Kidney epithelial cell (primary cell): Measurements from ENCODE around the gene UTS2R. TPM values are rescaled to one million over a fixed set of nuclear protein-coding genes. Genes with fewer than 3 reads are reported as not detected.
"Not testable (repeated sequence)": the region's sequence is repeated elsewhere in the genome, so short reads cannot be mapped to it uniquely, and the experiment has no call there.

Experiments
- DNase-seq: peaks from one replicate; pipeline ENCODE4 v3.0.0-alpha.2; 2010; ENCODE audit warnings: low read depth
- H3K27me3 ChIP-seq: 2 replicates; pipeline ENCODE4 v1.6.0; 2011; ENCODE audit warnings: low read length; ENCODE audit not compliant: control insufficient read depth, insufficient read depth
- H3K36me3 ChIP-seq: 2 replicates; pipeline ENCODE4 v1.5.1; 2011; ENCODE audit warnings: low read length; ENCODE audit not compliant: control insufficient read depth, insufficient read depth
- H3K4me3 ChIP-seq: 2 replicates; pipeline ENCODE4 v1.5.1; 2011; ENCODE audit warnings: low read depth, mild to moderate bottlenecking, control low read depth, low read length
- CTCF ChIP-seq: IDR thresholded peaks from 2 replicates; pipeline ENCODE4 v1.5.1; 2011; ENCODE audit warnings: mild to moderate bottlenecking, moderate library complexity, low read length, control low read depth, inconsistent platforms; ENCODE audit not compliant: insufficient read depth, poor library complexity, severe bottlenecking
- total RNA-seq: library from RNA; depleted of rRNA; stranded (reverse); fragments of >200 nt; gene quantifications from 2 replicates; pipeline ENCODE4 v1.2.3, GENCODE V29; 2015

UTS2R gene
- total RNA-seq, 1 donor from 2014 or later: not detected

GRCh38 chr17:82408288-82408937, 36.8 kb downstream of the UTS2R start:
- DNase-seq: no peak
- H3K4me3 ChIP-seq: no peak overlapping the region
- no peak for TF ChIP-seq CTCF
- H3K36me3 ChIP-seq: no peaks in the 10 kb centered on the region
- no peaks in the 10 kb centered on the region for H3K27me3 ChIP-seq

DNA sequence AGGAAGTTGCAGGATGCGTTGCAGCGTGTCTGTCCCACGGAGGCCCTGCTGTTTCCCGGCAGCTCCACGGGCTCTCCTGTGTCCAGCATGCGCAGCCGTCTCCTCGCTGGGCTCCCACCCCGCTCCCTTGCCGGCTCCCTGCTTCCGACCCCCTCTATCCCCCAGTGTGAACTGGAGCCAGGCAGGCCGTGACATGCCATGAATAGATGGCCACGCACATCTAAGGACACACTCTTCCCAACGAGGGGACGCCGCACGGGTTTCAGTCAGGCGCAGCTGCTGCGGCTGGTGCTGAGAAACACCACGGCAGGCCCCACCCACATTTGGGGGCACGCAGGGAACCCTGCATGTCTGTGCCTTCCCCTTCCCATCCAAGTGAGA, 37.4 kb downstream of the UTS2R start:
- DNase-seq: no peak
- Histone ChIP-seq H3K4me3 (no peak overlapping the region), H3K36me3 (no peaks in the 10 kb centered on the region), H3K27me3 (no peaks in the 10 kb centered on the region)
- TF ChIP-seq CTCF: no peak

- Histone ChIP-seq H3K36me3 (no peaks in the 10 kb centered on the region), H3K27me3 (no peaks in the 10 kb centered on the region), H3K4me3 (no peak overlapping the region)
- TF ChIP-seq CTCF: no peak
- DNase-seq: no peak
These were observed 38.6 kb downstream of the UTS2R start for GRCh38 chr17:82410014-82410716.

DNA sequence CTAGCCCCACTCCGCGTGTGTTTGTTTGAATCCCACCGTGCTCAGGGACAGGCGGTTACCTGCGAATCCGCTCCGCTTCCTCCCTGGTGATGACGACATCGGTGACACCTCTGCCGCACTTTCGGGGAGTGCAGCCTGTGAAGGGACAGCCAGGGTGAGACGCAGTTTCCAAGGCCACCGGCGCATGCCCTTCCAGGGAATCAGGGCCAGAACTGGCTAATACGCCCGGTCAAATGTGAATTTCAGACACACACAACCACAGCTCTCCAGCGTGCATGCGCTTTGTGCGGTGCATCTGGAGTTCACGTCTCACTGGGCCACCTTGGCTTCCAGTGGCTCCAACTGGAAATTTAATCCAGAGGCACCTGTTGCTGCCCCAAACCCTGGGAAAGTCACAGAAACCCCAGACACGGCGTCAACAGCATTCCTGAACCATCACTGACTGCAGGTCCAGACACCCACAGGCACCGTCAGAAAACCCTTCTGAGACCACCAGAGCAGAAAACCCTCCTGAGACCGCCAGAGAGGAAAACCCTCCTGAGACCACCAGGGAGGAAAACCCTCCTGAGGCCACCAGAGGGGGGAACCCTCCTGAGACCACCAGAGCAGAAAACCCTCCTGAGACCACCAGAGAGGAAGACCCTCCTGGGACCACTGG, 40.0 kb downstream of the UTS2R start:
- H3K4me3 ChIP-seq: no peak overlapping the region
- TF ChIP-seq CTCF: no peak
- H3K36me3 ChIP-seq: no peaks in the 10 kb centered on the region
- no peak for DNase-seq
- no peaks in the 10 kb centered on the region for H3K27me3 ChIP-seq

DNA sequence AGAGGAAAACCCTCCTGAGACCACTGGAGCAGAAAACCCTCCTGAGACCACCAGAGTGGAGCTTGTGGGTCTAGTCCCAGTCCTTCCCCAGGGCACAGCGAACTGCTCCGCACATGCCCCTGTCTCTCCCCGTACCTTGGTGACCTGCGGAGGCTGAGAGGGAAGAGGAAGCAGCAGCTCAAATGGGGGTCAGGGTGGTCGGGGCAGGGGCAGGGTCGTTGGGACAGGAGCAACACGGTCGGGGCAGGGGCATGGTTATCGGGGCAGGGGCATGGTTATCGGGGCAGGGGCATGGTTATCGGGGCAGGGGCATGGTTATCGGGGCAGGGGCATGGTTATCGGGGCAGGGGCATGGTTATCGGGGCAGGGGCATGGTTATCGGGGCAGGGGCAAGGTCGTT, 40.5 kb downstream of the UTS2R start:
- H3K27me3 ChIP-seq, H3K4me3 ChIP-seq, H3K36me3 ChIP-seq, DNase-seq: not testable (repeated sequence)

- TF ChIP-seq CTCF: no peak
- no peaks in the 10 kb centered on the region for H3K36me3 ChIP-seq
- DNase-seq: no peak
- H3K27me3 ChIP-seq: no peaks in the 10 kb centered on the region
- no peak overlapping the region for H3K4me3 ChIP-seq
These were observed 41.3 kb downstream of the UTS2R start for GRCh38 chr17:82412535-82413520.
